ENCODE data around the gene SCRN2. TPM values are rescaled to one million over a fixed set of nuclear protein-coding genes. Genes with fewer than 3 reads are reported as not detected.

Gene SCRN2
- total RNA-seq, 1 experiment from 2014 or later, result 50.8 TPM

DNA sequence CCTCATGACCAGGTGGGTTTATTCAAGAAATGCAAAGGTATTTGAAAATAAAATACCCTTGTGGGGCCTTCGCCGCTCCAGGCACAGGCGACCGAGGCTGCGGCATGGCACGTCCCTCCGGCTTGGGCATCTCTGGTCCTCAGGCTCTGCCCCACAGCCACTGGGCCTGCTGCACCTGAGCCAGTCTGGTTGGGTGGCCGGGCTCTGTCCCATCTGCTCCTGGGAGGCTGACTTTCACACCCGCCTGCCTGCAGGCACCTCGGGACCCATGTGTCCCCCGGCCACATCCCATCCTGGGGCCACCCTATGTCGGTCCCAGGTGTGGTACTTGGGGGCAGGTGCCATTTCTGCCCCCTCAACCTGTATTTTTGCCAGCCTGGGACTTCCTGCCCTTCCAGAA is 40.4 kb downstream of the SCRN2 start (continued):
- TF ChIP-seq ZNF317 (CRISPR knock-in tag; IDR thresholded peaks at IDR 0.05; ENCODE audit: borderline replicate concordance, low read depth) (no peak), NFYB (CRISPR knock-in tag; conservative IDR thresholded peaks at IDR 0.05; ENCODE audit: low read depth) (no peak), GABPB1 (CRISPR knock-in tag; IDR thresholded peaks at IDR 0.05) (no peak)

DNA sequence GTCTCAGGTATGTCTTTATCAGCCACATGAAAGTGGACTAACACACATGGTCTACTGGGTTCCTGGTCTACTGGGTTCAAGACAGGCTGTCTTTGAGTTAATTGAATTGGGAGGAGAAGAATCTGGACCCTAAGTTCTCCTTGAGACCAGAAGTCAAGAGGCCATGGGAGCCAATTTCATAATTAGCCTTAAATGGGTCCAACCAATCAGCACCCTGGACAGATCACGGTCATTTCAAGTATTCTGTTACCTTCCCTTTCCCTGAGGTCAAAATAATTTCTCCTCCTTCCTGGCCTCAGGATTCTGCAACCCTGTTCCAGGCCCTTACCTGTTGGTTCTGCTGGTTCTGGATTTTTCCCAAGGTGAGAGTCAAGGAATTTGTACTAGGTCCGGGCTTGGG is 43.3 kb downstream of the SCRN2 start:
- no peak overlapping the region for H3K4me3 Mint-ChIP-seq
- DNase-seq (ENCODE audit: low spot score), result peak; percentile 12
- POLR2A ChIA-PET, result no interaction called here

More for the DNA sequence above, 43.3 kb downstream of the SCRN2 start:
- no peaks in the 10 kb centered on the region for H3K4me1 Mint-ChIP-seq
- no peak for TF ChIP-seq EMX1 (CRISPR knock-in tag; IDR thresholded peaks at IDR 0.05)
- TF ChIP-seq, protein P1, sequence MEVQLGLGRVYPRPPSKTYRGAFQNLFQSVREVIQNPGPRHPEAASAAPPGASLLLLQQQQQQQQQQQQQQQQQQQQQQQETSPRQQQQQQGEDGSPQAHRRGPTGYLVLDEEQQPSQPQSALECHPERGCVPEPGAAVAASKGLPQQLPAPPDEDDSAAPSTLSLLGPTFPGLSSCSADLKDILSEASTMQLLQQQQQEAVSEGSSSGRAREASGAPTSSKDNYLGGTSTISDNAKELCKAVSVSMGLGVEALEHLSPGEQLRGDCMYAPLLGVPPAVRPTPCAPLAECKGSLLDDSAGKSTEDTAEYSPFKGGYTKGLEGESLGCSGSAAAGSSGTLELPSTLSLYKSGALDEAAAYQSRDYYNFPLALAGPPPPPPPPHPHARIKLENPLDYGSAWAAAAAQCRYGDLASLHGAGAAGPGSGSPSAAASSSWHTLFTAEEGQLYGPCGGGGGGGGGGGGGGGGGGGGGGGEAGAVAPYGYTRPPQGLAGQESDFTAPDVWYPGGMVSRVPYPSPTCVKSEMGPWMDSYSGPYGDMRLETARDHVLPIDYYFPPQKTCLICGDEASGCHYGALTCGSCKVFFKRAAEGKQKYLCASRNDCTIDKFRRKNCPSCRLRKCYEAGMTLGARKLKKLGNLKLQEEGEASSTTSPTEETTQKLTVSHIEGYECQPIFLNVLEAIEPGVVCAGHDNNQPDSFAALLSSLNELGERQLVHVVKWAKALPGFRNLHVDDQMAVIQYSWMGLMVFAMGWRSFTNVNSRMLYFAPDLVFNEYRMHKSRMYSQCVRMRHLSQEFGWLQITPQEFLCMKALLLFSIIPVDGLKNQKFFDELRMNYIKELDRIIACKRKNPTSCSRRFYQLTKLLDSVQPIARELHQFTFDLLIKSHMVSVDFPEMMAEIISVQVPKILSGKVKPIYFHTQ (CRISPR knock-in tag; IDR thresholded peaks at IDR 0.05), result no peak
- TF ChIP-seq GTF2I (CRISPR knock-in tag; conservative IDR thresholded peaks at IDR 0.05), result no peak
- TF ChIP-seq CTCF (IDR thresholded peaks at IDR 0.05), result no peak
- TF ChIP-seq STAT6 (CRISPR knock-in tag; conservative IDR thresholded peaks at IDR 0.05; ENCODE audit: low read depth), result no peak
- no peak for TF ChIP-seq ZNF232 (CRISPR knock-in tag; IDR thresholded peaks at IDR 0.05)
- no peak for TF ChIP-seq SOX15 (CRISPR knock-in tag; IDR thresholded peaks at IDR 0.05)
- TF ChIP-seq ZNF121 (CRISPR knock-in tag; IDR thresholded peaks at IDR 0.05), result no peak
- no peak for TF ChIP-seq PREB (CRISPR knock-in tag; IDR thresholded peaks at IDR 0.05; ENCODE audit: borderline replicate concordance)
- no peak for TF ChIP-seq PRRX2 (CRISPR knock-in tag; IDR thresholded peaks at IDR 0.05)
- no peak for TF ChIP-seq FOXJ3 (CRISPR knock-in tag; IDR thresholded peaks at IDR 0.05; ENCODE audit: borderline replicate concordance)
- TF ChIP-seq ELF4 (CRISPR knock-in tag; IDR thresholded peaks at IDR 0.05; ENCODE audit: low read depth), result no peak
- TF ChIP-seq NR2C2 (CRISPR knock-in tag; IDR thresholded peaks at IDR 0.05), result no peak
- H3K36me3 Mint-ChIP-seq, result no peaks in the 10 kb centered on the region
- CTCF ChIA-PET, result interaction anchor here (0.7 to 1.2 kb wide), 2 partner anchors 34 to 155 kb away, joined by 3 to 5 read pairs; partner anchors contain the start of genes LRRC46 and MRPL10
- ATAC-seq, result no peak
- H3K9me3 Mint-ChIP-seq, result no peaks in the 10 kb centered on the region
- H3K27ac Mint-ChIP-seq, result no peak overlapping the region
- peaks cover 25% of the 10 kb centered on the region for H3K27me3 Mint-ChIP-seq (ENCODE audit: low read depth)
